Adipose tissue (tissue), 3 donors: ENCODE measurements around the gene HSP90AB1. TPM values are rescaled to one million over a fixed set of nuclear protein-coding genes. Genes with fewer than 3 reads are reported as not detected.
A peak's percentile ranks its signal among the peaks of the same experiment; 100 is the strongest.
"Not testable (repeated sequence)": the region's sequence is repeated elsewhere in the genome, so short reads cannot be mapped to it uniquely, and the experiment has no call there.

Source experiments
- H3K27ac ChIP-seq: one replicate; pipeline ENCODE4 v1.5.1; 2013; ENCODE audit warnings: low read depth, low read length
- WGBS, 3 donors: extraction: QIAGEN DNeasy Blood & Tissue Kit; methylation state at CpG; one replicate each; pipeline ENCODE4 v1.1.7; 2013; 5-methylcytosine and 5-hydroxymethylcytosine counted together
- polyA plus RNA-seq, 3 donors: library from polyadenylated mRNA; stranded (reverse); fragments of 200-250 nt; gene quantifications; one replicate each; pipeline ENCODE4 v1.2.3, GENCODE V29; 2013
- donor health status: healthy with polysubstance abuse.
- donor health status: Bipolar disorder and iron deficiency.
- donor health status: healthy.

The HSP90AB1 gene
- polyA plus RNA-seq, 3 donors, result 452 to 676 (median 667) TPM

DNA sequence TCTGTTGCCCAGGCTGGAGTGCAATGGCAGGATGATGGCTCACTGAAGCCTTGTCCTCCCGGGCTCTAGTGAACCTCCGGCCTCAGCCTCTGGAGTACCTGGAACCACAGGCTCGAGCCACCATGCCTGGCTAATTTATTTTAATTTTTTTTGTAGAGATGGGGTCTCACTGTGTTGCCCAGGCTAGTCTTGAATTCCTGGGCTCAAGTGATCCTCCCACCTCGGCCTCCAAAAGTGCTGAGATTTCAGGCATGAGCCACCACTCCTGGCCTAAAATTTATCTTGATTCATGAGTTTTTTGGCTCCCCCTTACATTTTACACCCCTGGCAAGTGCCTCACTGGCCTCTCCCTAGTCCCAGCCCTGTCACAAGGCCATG, 26.0 kb upstream of the HSP90AB1 start:
- no peak overlapping the region for H3K27ac ChIP-seq
- WGBS, 3 donors, result 69 to 90% (median 87%) methylated on average over 4 of the region's 4 CpGs

DNA sequence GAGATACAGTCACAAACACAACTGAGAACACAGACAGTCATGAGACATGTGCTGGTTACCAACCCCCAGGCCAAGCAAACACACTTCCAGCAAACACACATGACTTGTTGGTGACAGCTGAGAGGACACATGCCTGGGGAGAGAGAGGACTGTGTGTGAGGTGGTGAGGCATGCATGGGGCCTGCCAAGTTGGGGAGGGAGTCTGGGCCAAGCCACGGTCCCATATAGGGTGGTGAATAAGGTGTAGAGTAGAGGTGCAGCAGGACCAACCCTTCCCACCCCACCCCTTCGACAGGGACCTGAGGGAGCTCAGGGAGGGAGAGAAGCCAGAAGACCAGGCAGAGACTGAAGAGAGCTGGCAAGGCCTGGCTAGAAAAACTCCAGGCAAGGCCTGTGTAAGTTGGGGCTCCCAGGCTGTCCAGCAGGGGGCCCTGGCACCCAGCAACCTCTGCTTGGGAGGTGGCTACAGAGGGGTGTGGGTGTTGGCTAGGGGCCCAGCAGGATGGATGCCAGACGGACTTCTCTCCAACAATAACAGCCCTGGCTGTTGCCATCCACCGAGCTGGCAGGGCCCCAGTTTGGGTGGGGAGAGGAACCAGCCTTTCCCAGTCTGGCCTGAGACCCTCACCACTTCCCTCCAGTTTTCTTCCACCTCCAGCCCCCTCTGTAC, 25.5 kb upstream of the HSP90AB1 start:
- 2 to 13% (median 10%) methylated on average over 4 of the region's 4 CpGs for WGBS, 3 donors
- H3K27ac ChIP-seq, result peak overlapping the region; percentile 77

- H3K27ac ChIP-seq, result no peak overlapping the region
- 40 to 58% (median 41%) methylated on average over 2 of the region's 2 CpGs for WGBS, 3 donors
Measured at GRCh38 chr6:44221961-44222335, 25.0 kb upstream of the HSP90AB1 start.

DNA sequence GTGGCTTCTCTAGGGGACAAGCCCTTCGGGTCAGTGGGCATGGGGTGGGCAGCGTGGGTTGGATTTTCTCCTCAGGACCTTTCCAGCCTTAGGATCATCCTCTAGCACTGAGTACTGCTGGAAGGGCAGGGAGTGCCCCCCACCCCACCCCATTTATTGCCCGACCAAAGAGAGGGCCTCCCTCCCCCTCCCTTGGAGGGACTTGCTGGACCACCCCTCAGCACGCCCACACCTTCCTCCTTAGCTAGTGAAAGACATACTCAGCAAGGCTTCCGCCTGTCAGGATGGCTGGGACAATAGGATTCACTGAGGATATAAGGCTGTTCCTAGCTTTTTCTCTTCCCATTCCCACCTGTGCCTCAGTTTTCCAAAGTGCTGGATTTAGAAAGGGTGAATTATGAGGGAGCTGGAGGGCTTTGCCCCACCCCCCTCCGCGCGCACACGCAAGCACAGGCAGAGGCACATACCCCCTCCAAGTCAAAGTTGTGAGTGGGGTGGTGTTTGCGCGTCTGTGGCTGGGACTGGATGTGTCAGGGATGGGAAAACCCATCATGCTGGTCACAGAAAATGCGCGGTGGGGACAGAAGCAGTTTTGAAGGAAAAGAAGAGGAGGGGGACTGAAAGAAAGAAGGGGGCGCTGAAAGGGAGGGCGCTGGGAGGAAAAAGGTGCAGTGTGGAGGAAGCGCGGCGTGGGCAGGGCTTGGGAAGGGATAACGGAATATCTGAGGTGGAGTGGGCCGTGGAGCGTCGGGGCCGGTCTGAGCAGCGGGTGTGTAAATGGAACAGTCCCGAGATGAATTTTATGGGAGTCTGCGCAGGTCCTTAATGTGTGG, 24.2 kb upstream of the HSP90AB1 start:
- no peak overlapping the region for H3K27ac ChIP-seq
- WGBS, 3 donors, result 25 to 35% (median 27%) methylated on average over 26 of the region's 26 CpGs

GRCh38 chr6:44223319-44224028, 23.4 kb upstream of the HSP90AB1 start, which contains the start of gene SLC29A1:
TSS of gene SLC29A1 (plus strand) at chr6:44223595. CDS start at chr6:44227314, 3,719 bp downstream.
- 1 to 2% (median 1%) methylated on average over 64 to 73 of the region's 73 CpGs for WGBS, 3 donors
- H3K27ac ChIP-seq, result no peak within 1 kb of the TSS

DNA sequence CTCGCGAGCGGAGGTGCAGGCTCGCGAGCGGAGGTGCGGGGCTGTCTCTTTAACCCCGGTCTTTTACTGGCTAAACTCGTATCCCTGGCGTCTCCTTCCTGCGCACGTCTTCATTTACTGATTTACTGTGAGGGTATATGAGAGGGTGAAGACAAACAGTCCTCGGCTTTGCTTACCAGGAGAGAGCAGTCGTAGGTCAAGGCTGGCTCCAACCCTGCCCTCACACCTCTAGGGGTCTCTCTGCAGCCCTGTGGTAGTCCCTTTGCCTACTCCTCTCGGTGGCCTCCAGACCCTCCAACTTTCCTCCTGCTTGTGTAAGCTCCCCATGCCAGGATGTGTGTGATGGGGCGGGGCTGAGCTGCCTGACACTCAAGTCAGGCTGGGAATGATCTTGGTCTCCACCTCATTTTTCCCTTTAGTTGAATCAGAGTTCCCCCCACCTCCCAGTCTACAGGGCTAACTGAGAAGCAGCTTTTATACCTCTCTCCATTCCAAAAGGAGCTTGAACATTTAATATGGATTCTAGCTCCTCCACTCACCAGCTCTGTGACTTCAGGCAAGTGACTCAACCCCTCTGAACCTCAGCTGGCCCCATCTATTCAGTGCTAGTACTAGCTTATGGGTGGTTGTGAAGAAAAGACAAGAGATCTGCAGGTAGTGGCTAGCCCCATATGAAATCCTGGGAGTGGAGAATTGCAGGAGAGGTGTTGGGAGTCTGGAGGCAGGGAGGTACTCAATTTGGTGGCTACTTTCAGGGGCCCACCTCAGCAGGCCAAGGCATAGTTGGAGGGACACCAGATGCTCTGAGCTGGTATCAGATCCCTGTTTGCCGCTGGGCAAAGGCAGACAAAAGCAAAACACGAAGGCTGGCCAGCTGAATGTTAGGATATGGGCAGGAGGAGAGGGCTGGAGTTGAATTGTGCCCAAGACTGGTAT, 22.6 kb upstream of the HSP90AB1 start:
- WGBS, 3 donors, result 10 to 15% (median 12%) methylated on average over 12 to 18 of the region's 18 CpGs

DNA sequence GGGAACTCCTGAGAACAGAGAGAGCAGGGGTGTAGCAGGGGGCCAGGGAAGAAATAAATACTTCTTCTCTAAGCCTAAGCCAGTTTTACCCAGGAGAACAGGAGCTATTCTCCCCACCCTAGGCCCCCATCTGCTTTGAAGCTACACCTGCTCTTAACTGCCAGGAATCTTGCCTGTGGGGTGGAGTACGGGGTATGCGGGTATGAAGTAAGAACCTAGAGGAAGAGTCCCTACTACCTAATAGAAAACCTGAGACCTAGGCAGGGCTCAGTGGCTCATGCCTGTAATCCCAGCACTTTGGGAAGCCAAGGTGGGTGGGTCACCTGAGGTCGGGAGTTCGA, 22.0 kb upstream of the HSP90AB1 start:
- WGBS, 3 donors, result 87 to 88% (median 88%) methylated on average over 4 of the region's 4 CpGs
- no peak overlapping the region for H3K27ac ChIP-seq

More for the DNA sequence above, 22.6 kb upstream of the HSP90AB1 start:
- H3K27ac ChIP-seq, result no peak overlapping the region

DNA sequence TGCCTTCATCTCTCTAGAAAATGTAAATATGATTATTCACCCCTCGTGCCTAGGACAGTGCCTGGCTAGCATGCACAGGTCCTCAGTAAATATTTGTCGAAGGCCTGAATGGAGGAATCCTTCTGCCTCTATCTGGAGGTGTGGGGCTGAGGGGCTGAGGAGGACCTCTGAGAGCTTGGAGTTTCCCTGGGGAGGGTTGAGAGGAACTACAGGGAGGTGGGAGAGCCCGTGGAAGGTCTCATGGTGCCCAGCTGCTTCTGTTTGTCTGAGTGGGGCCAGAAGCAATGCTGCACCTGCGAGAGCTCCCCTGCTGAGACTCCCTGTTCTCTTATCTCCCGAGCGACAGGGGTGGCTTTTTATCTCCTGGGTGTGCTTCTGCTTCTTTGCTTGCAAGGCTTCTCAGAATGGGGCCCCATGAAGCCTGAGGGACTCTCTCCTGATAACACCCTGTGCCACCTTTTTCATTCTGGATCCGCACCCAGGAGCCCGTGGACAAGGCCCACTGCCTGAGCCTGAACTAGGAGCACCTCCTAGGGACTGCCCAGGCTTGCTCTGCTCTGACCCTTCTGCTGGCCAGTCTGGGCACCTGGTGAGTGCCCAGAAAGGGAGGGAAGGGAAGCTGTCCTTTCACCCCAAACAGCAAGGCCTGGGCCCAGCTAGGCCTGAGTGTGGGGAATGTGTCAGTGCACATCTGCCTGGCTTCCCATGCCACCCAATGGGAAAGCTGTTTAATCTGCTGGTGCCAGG, 21.1 kb upstream of the HSP90AB1 start:
- WGBS, 3 donors, result 60 to 83% (median 77%) methylated on average over 8 of the region's 8 CpGs
- no peak overlapping the region for H3K27ac ChIP-seq

DNA sequence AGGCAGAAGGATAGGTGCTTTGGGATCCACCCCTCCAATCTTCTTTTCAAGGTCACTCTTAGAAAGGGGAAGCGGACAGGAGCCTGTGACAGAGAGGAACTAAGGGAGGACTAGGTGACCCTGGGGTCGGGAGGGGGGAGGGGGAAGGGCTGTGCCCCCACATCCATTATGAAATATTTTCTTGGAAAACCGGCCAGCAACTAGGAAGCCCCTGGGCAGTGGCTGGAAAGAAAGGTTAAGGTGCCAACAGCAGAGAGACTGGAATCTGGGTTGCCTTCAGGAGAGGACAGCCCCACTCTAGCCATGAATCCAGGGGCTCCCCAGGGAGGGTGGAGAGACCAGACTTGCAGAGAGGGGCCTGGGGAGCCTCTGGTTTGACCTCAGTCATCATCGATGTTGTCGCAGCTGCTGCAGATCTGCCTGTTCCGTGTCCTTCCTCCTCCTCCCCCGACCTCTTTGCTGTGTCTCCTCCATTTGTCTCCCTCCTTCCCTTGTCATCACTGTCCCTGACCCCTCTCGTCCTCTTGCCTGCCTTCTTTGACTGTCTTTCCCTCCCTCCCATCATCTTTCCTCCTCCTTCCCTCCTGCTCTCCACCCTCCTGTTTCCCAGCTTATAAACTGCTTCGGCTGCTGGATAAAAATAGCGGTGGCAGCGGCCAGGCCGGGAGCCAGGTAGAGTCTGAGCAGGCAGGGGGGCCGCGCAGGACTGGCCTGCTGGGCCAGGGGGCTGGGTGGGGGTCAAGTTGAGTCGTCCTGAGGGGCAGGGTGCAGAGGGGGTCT, 20.3 kb upstream of the HSP90AB1 start:
- 33 to 54% (median 52%) methylated on average over 15 of the region's 15 CpGs for WGBS, 3 donors
- H3K27ac ChIP-seq, result no peak overlapping the region

DNA sequence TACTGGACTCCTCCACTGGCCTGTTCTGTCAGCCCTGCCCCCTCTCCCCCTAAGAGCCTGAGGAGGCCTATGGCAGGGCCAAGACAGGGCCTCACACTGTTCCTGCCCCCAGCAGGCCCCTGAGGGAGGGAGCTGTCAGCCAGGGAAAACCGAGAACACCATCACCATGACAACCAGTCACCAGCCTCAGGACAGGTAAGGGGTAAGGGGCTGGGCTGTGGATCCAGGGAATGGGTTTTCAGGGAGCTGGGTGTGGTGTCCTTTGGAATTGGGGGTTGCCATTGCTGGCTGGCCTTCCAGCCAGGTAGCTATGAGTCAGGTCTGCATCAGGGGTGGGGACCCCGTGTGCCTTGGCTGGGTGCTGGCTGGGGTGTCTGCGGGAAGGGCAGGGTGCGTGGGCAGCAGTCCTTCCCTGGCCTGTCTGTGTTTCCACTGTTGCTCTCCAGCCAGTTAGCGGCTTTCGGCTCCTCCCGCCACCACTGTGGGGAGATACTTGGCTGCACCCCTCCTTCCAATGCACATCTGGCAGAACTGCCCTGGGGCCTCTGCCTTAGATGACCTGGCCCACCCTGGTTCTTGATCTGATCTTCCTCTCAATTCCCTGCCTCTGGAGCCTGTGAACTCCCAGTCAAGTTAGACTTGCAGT, 19.6 kb upstream of the HSP90AB1 start:
- 59 to 78% (median 69%) methylated on average over 7 of the region's 7 CpGs for WGBS, 3 donors
- no peak overlapping the region for H3K27ac ChIP-seq

- WGBS, 3 donors, result 72 to 89% (median 77%) methylated on average over 6 of the region's 6 CpGs
- no peak overlapping the region for H3K27ac ChIP-seq
Measured at GRCh38 chr6:44228031-44228430, 18.9 kb upstream of the HSP90AB1 start.

- no peak overlapping the region for H3K27ac ChIP-seq
- 90 to 92% (median 91%) methylated on average over 7 of the region's 7 CpGs for WGBS, 3 donors
Measured at GRCh38 chr6:44228433-44228832, 18.5 kb upstream of the HSP90AB1 start.

DNA sequence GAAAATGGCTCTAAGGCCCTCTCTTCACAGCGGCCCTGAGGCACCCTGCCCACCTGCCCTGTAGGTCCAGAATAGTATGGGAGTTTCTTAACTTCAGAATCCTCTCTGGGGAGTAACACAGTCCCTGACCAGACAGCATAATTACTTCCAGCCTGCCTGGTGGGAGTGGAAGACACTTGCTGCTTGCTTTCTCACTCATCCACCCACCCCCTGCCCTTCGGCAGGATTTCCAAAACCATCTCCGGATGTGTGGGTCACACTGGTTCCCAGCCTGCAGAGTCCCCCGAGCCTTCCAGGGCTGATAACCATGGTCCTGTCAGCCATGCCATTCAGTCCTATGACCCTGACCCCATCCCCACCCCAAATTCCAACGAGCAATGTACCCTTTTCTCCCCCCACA, 18.1 kb upstream of the HSP90AB1 start:
- 51 to 73% (median 68%) methylated on average over 5 of the region's 5 CpGs for WGBS, 3 donors
- H3K27ac ChIP-seq, result no peak overlapping the region

DNA sequence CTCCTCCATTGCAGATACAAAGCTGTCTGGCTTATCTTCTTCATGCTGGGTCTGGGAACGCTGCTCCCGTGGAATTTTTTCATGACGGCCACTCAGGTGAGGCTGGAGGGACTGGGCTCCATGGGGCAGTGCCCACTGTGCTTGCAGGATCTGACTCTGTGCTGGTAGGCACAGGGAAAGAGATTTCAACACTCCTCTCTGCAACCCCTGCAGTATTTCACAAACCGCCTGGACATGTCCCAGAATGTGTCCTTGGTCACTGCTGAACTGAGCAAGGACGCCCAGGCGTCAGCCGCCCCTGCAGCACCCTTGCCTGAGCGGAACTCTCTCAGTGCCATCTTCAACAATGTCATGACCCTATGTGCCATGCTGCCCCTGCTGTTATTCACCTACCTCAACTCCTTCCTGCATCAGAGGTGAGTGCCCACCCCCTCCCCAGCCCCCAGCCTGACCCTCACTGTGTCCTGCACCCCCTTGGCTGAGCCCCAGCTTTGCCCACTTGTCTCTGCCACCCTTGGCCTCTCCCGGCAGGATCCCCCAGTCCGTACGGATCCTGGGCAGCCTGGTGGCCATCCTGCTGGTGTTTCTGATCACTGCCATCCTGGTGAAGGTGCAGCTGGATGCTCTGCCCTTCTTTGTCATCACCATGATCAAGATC, 17.4 kb upstream of the HSP90AB1 start:
- H3K27ac ChIP-seq, result no peak overlapping the region
- WGBS, 3 donors, result 65 to 71% (median 69%) methylated on average over 11 of the region's 11 CpGs

DNA sequence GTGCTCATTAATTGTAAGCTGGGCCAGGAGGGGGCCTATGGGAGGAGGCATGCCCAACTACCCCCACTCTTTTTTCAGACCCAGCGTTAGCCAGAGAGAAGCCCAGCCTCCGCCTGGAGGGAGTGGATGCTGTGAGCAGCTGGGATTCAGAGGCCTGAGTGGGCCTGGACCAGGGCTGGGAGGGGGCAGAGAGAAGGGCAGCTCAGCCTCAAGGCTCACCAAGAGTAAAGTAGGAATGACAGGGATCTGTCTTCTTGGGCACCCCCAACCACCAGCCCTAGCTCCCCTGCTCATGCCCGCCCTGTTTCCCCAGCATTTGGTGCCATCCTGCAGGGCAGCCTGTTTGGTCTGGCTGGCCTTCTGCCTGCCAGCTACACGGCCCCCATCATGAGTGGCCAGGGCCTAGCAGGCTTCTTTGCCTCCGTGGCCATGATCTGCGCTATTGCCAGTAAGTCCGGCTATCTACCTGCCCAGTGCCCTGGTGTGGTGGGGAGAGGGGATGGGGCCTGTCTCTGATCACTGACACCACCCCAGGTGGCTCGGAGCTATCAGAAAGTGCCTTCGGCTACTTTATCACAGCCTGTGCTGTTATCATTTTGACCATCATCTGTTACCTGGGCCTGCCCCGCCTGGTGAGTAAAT, 16.7 kb upstream of the HSP90AB1 start:
- H3K27ac ChIP-seq, result no peak overlapping the region
- WGBS, 3 donors, result 94 to 95% (median 94%) methylated on average over 10 of the region's 10 CpGs

- 61 to 95% (median 82%) methylated on average over 9 of the region's 9 CpGs for WGBS, 3 donors
- not testable (repeated sequence) for H3K27ac ChIP-seq
Measured at GRCh38 chr6:44231426-44231825, 15.5 kb upstream of the HSP90AB1 start.
